Measurements from ENCODE around the gene TCF7L1.

TCF7L1 gene

GRCh38 chr2:85255813-85256594 lies 122.8 kb downstream of the TCF7L1 start:
- 91% methylated on average over 6 of the region's 23 CpGs for WGBS (ENCODE audit: insufficient coverage)
- H3K4me1 ChIP-seq (ENCODE audit: control extremely low read depth in 1 of 4, control insufficient read depth in 4 of 4, insufficient read depth in 4 of 4, low read length in 3 of 4): peaks cover 0 to 10% (median 6%) of the 10 kb centered on the region in 4 experiments
- no peak overlapping the region for H3K4me3 ChIP-seq (ENCODE audit: control insufficient read depth in 1 of 7, extremely low read depth in 1 of 7, insufficient read depth in 4 of 7, low read depth in 2 of 7, low read length in 6 of 7)
- DNase-seq: no peak
- no peaks in the 10 kb centered on the region for H3K9me3 ChIP-seq (ENCODE audit: control extremely low read depth in 1 of 5, control insufficient read depth in 4 of 5, insufficient read depth in 2 of 5, low read depth in 1 of 5, low read length in 4 of 5)
- no peak overlapping the region for H3K27ac ChIP-seq (ENCODE audit: insufficient read depth in 1 of 2, low read depth in 1 of 2, low read length in 2 of 2, poor library complexity in 1 of 2, severe bottlenecking in 2 of 2)
- ChIA-PET POLR2A (no interaction called here), CTCF (interaction anchor here (0.5 to 2.1 kb wide), 3 partner anchors 11 to 818 kb away, joined by 3 to 6 read pairs (median 3); no protein-coding TSS in a partner anchor)
- no peaks in the 10 kb centered on the region for H3K36me3 ChIP-seq (ENCODE audit: control insufficient read depth in 4 of 4, insufficient read depth in 4 of 4, low read length in 3 of 4)
- H3K27me3 ChIP-seq (replicated peaks in 2 of 5; ENCODE audit: control insufficient read depth in 4 of 5, insufficient read depth in 5 of 5, low read length in 4 of 5): no peaks in the 10 kb centered on the region

GRCh38 chr2:85257359-85257969 lies 124.3 kb downstream of the TCF7L1 start:
- H3K4me3 ChIP-seq (ENCODE audit: control insufficient read depth in 1 of 7, extremely low read depth in 1 of 7, insufficient read depth in 4 of 7, low read depth in 2 of 7, low read length in 6 of 7): no peak overlapping the region
- H3K4me1 ChIP-seq (ENCODE audit: control extremely low read depth in 1 of 4, control insufficient read depth in 4 of 4, insufficient read depth in 4 of 4, low read length in 3 of 4): peaks cover 0 to 10% (median 6%) of the 10 kb centered on the region in 4 experiments
- CTCF ChIA-PET: interaction anchor here (1.7 to 2.3 kb wide), 3 partner anchors 9 to 43 kb away, joined by 3 to 8 read pairs (median 6); no protein-coding TSS in a partner anchor

DNA sequence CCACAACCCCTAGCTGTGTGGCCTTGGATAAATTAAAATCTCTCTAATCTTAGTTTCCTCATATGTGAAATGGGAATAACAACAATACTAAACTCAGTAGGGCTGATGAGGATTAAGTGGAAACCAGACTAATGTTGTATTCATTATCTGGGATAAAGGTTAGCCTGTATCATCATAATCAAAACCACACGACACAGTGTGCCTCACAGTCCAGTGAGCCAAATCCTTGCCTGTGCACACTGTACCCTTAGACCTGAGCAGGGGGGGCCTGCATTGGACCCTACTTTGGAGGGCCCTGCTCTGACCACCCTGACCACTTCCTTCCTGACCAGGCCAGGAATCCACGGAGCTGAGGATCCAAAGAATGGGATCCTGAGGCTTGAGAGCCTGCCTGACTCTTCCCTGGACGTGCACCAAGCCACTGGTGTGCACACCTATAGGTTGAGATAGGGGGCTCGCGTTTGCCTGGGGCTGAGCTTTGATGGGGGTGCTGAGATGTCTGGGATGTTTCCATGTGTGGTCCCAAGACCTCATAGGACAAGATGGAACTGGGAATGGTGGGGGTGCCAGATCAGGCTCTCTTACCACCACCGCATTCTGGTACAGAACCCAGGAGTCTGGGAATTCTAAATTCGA lies 124.9 kb downstream of the TCF7L1 start:
- H3K27me3 ChIP-seq (replicated peaks in 2 of 5; ENCODE audit: control insufficient read depth in 4 of 5, insufficient read depth in 5 of 5, low read length in 4 of 5): no peaks in the 10 kb centered on the region
- DNase-seq: no peak
- peaks cover 0 to 10% (median 6%) of the 10 kb centered on the region in 4 experiments for H3K4me1 ChIP-seq (ENCODE audit: control extremely low read depth in 1 of 4, control insufficient read depth in 4 of 4, insufficient read depth in 4 of 4, low read length in 3 of 4)
- H3K36me3 ChIP-seq (ENCODE audit: control insufficient read depth in 4 of 4, insufficient read depth in 4 of 4, low read length in 3 of 4): no peaks in the 10 kb centered on the region
- H3K9me3 ChIP-seq (ENCODE audit: control extremely low read depth in 1 of 5, control insufficient read depth in 4 of 5, insufficient read depth in 2 of 5, low read depth in 1 of 5, low read length in 4 of 5): no peaks in the 10 kb centered on the region
- ChIA-PET CTCF (interaction anchor here (1.8 to 2.3 kb wide), 2 partner anchors 8 to 43 kb away, joined by 6 to 8 read pairs; no protein-coding TSS in a partner anchor), POLR2A (no interaction called here)
- H3K27ac ChIP-seq (ENCODE audit: insufficient read depth in 1 of 2, low read depth in 1 of 2, low read length in 2 of 2, poor library complexity in 1 of 2, severe bottlenecking in 2 of 2): no peak overlapping the region
- 95% methylated on average over 4 of the region's 7 CpGs for WGBS (ENCODE audit: insufficient coverage)
- no peak overlapping the region for H3K4me3 ChIP-seq (ENCODE audit: control insufficient read depth in 1 of 7, extremely low read depth in 1 of 7, insufficient read depth in 4 of 7, low read depth in 2 of 7, low read length in 6 of 7)

More at GRCh38 chr2:85257359-85257969, 124.3 kb downstream of the TCF7L1 start:
- no peaks in the 10 kb centered on the region for H3K9me3 ChIP-seq (ENCODE audit: control extremely low read depth in 1 of 5, control insufficient read depth in 4 of 5, insufficient read depth in 2 of 5, low read depth in 1 of 5, low read length in 4 of 5)
- POLR2A ChIA-PET: no interaction called here
- H3K27me3 ChIP-seq (replicated peaks in 2 of 5; ENCODE audit: control insufficient read depth in 4 of 5, insufficient read depth in 5 of 5, low read length in 4 of 5): no peaks in the 10 kb centered on the region
- no peak overlapping the region for H3K27ac ChIP-seq (ENCODE audit: insufficient read depth in 1 of 2, low read depth in 1 of 2, low read length in 2 of 2, poor library complexity in 1 of 2, severe bottlenecking in 2 of 2)
- 95% methylated on average over 12 of the region's 12 CpGs for WGBS (ENCODE audit: insufficient coverage)
- no peaks in the 10 kb centered on the region for H3K36me3 ChIP-seq (ENCODE audit: control insufficient read depth in 4 of 4, insufficient read depth in 4 of 4, low read length in 3 of 4)
- no peak for DNase-seq

- no peaks in the 10 kb centered on the region for H3K9me3 ChIP-seq (ENCODE audit: control extremely low read depth in 1 of 5, control insufficient read depth in 4 of 5, insufficient read depth in 2 of 5, low read depth in 1 of 5, low read length in 4 of 5)
- no peaks in the 10 kb centered on the region for H3K27me3 ChIP-seq (replicated peaks in 2 of 5; ENCODE audit: control insufficient read depth in 4 of 5, insufficient read depth in 5 of 5, low read length in 4 of 5)
- DNase-seq: no peak
- H3K4me1 ChIP-seq (ENCODE audit: control extremely low read depth in 1 of 4, control insufficient read depth in 4 of 4, insufficient read depth in 4 of 4, low read length in 3 of 4): peaks cover 0 to 10% (median 6%) of the 10 kb centered on the region in 4 experiments
- WGBS (ENCODE audit: insufficient coverage): 100% methylated on average over 7 of the region's 11 CpGs
- no peaks in the 10 kb centered on the region for H3K36me3 ChIP-seq (ENCODE audit: control insufficient read depth in 4 of 4, insufficient read depth in 4 of 4, low read length in 3 of 4)
- POLR2A ChIA-PET: no interaction called here
- no peak overlapping the region for H3K4me3 ChIP-seq (ENCODE audit: control insufficient read depth in 1 of 7, extremely low read depth in 1 of 7, insufficient read depth in 4 of 7, low read depth in 2 of 7, low read length in 6 of 7)
- CTCF ChIA-PET: no interaction called here
- no peak overlapping the region for H3K27ac ChIP-seq (ENCODE audit: insufficient read depth in 1 of 2, low read depth in 1 of 2, low read length in 2 of 2, poor library complexity in 1 of 2, severe bottlenecking in 2 of 2)
Measured at GRCh38 chr2:85259101-85259590, 126.0 kb downstream of the TCF7L1 start.

DNA sequence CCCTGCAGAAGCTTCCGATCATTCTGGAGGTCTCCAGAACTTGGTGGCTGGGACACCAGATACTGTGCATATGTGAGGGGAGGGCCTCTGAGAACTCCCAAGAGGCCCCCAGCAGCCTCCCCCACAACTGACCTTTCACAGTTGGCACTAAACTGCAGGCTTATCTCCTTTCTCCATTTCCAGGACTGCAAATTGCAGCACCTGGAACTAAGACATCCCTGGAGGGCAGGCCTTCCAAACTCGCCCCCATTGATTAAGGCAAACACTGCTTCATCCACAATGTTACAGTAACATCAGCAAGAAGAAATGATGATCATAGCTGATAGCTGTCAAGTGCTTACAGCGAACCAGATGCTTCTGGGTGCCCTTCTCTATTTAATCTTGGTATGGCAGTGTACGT lies 126.7 kb downstream of the TCF7L1 start:
- Histone ChIP-seq H3K4me1 (ENCODE audit: control extremely low read depth in 1 of 4, control insufficient read depth in 4 of 4, insufficient read depth in 4 of 4, low read length in 3 of 4) (peaks cover 0 to 9% (median 6%) of the 10 kb centered on the region in 4 experiments), H3K27ac (ENCODE audit: insufficient read depth in 1 of 2, low read depth in 1 of 2, low read length in 2 of 2, poor library complexity in 1 of 2, severe bottlenecking in 2 of 2) (no peak overlapping the region), H3K27me3 (replicated peaks in 2 of 5; ENCODE audit: control insufficient read depth in 4 of 5, insufficient read depth in 5 of 5, low read length in 4 of 5) (no peaks in the 10 kb centered on the region), H3K9me3 (ENCODE audit: control extremely low read depth in 1 of 5, control insufficient read depth in 4 of 5, insufficient read depth in 2 of 5, low read depth in 1 of 5, low read length in 4 of 5) (no peaks in the 10 kb centered on the region), H3K36me3 (ENCODE audit: control insufficient read depth in 4 of 4, insufficient read depth in 4 of 4, low read length in 3 of 4) (no peaks in the 10 kb centered on the region), H3K4me3 (ENCODE audit: control insufficient read depth in 1 of 7, extremely low read depth in 1 of 7, insufficient read depth in 4 of 7, low read depth in 2 of 7, low read length in 6 of 7) (no peak overlapping the region)
- no peak for DNase-seq
- POLR2A ChIA-PET: no interaction called here
- 90% methylated on average over 4 of the region's 4 CpGs for WGBS (ENCODE audit: insufficient coverage)
- CTCF ChIA-PET: no interaction called here

- Histone ChIP-seq H3K4me3 (ENCODE audit: control insufficient read depth in 1 of 7, extremely low read depth in 1 of 7, insufficient read depth in 4 of 7, low read depth in 2 of 7, low read length in 6 of 7) (no peak overlapping the region), H3K27ac (ENCODE audit: insufficient read depth in 1 of 2, low read depth in 1 of 2, low read length in 2 of 2, poor library complexity in 1 of 2, severe bottlenecking in 2 of 2) (no peak overlapping the region), H3K36me3 (ENCODE audit: control insufficient read depth in 4 of 4, insufficient read depth in 4 of 4, low read length in 3 of 4) (no peaks in the 10 kb centered on the region), H3K9me3 (ENCODE audit: control extremely low read depth in 1 of 5, control insufficient read depth in 4 of 5, insufficient read depth in 2 of 5, low read depth in 1 of 5, low read length in 4 of 5) (no peaks in the 10 kb centered on the region), H3K27me3 (replicated peaks in 2 of 5; ENCODE audit: control insufficient read depth in 4 of 5, insufficient read depth in 5 of 5, low read length in 4 of 5) (no peaks in the 10 kb centered on the region), H3K4me1 (ENCODE audit: control extremely low read depth in 1 of 4, control insufficient read depth in 4 of 4, insufficient read depth in 4 of 4, low read length in 3 of 4) (no peaks in the 10 kb centered on the region)
- WGBS (ENCODE audit: insufficient coverage): 96% methylated on average over 8 of the region's 8 CpGs
- CTCF ChIA-PET: interaction anchor here (1.0 to 1.4 kb wide), 2 partner anchors 19 to 33 kb away, joined by 4 read pairs; no protein-coding TSS in a partner anchor
- no peak for DNase-seq
- POLR2A ChIA-PET: no interaction called here
Measured at GRCh38 chr2:85263591-85263990, 130.4 kb downstream of the TCF7L1 start.

All from common myeloid progenitor, CD34-positive (primary cell).